ENCODE results near the gene SHROOM1.
"Not testable (repeated sequence)": the region's sequence is repeated elsewhere in the genome, so short reads cannot be mapped to it uniquely, and the experiment has no call there.

Gene SHROOM1

GRCh38 chr5:132856011-132856410 is 25.6 kb upstream of the SHROOM1 start:
- peaks cover 24% of the 10 kb centered on the region for H3K27me3 ChIP-seq
- no peaks in the 10 kb centered on the region for H3K4me1 ChIP-seq (ENCODE audit: control insufficient read depth in 1 of 2, insufficient read depth in 1 of 2, low read depth in 1 of 2, low read length in 1 of 2)
- no peak overlapping the region for H3K27ac ChIP-seq
- no peak overlapping the region for H3K4me3 ChIP-seq (ENCODE audit: low read depth in 1 of 2, low read length in 1 of 2)
- no peaks in the 10 kb centered on the region for H3K36me3 ChIP-seq
- H3K9me3 ChIP-seq: no peaks in the 10 kb centered on the region
- no peak for TF ChIP-seq CTCF (IDR thresholded peaks at IDR 0.05)

GRCh38 chr5:132854992-132855391 is 24.5 kb upstream of the SHROOM1 start:
- peaks cover 14% of the 10 kb centered on the region for H3K27me3 ChIP-seq
- not testable (repeated sequence) for H3K9me3 ChIP-seq; H3K4me1 ChIP-seq (ENCODE audit: control insufficient read depth in 1 of 2, insufficient read depth in 1 of 2, low read depth in 1 of 2, low read length in 1 of 2); H3K27ac ChIP-seq; H3K36me3 ChIP-seq; H3K4me3 ChIP-seq (ENCODE audit: low read depth in 1 of 2, low read length in 1 of 2)

GRCh38 chr5:132854301-132854700 is 23.9 kb upstream of the SHROOM1 start:
- no peak for TF ChIP-seq CTCF (IDR thresholded peaks at IDR 0.05)
- Histone ChIP-seq H3K27me3 (peaks cover 7% of the 10 kb centered on the region), H3K27ac (no peak overlapping the region), H3K4me1 (ENCODE audit: control insufficient read depth in 1 of 2, insufficient read depth in 1 of 2, low read depth in 1 of 2, low read length in 1 of 2) (no peaks in the 10 kb centered on the region), H3K4me3 (ENCODE audit: low read depth in 1 of 2, low read length in 1 of 2) (no peak overlapping the region), H3K36me3 (no peaks in the 10 kb centered on the region), H3K9me3 (no peaks in the 10 kb centered on the region)

- Histone ChIP-seq H3K9me3 (no peaks in the 10 kb centered on the region), H3K4me1 (ENCODE audit: control insufficient read depth in 1 of 2, insufficient read depth in 1 of 2, low read depth in 1 of 2, low read length in 1 of 2) (no peaks in the 10 kb centered on the region), H3K4me3 (ENCODE audit: low read depth in 1 of 2, low read length in 1 of 2) (no peak overlapping the region), H3K27me3 (peaks cover 4% of the 10 kb centered on the region), H3K27ac (no peak overlapping the region), H3K36me3 (no peaks in the 10 kb centered on the region)
- no peak for TF ChIP-seq CTCF (IDR thresholded peaks at IDR 0.05)
These were observed 23.3 kb upstream of the SHROOM1 start for GRCh38 chr5:132853790-132854189.

GRCh38 chr5:132853323-132853722 is 22.9 kb upstream of the SHROOM1 start:
- Histone ChIP-seq H3K36me3 (no peaks in the 10 kb centered on the region), H3K4me1 (ENCODE audit: control insufficient read depth in 1 of 2, insufficient read depth in 1 of 2, low read depth in 1 of 2, low read length in 1 of 2) (no peaks in the 10 kb centered on the region), H3K9me3 (no peaks in the 10 kb centered on the region), H3K27me3 (no peaks in the 10 kb centered on the region), H3K27ac (no peak overlapping the region), H3K4me3 (ENCODE audit: low read depth in 1 of 2, low read length in 1 of 2) (no peak overlapping the region)
- TF ChIP-seq CTCF (IDR thresholded peaks at IDR 0.05): no peak

- H3K9me3 ChIP-seq: no peaks in the 10 kb centered on the region
These were observed 19.6 kb upstream of the SHROOM1 start for GRCh38 chr5:132850066-132850465.

More at GRCh38 chr5:132850066-132850465, 19.6 kb upstream of the SHROOM1 start:
- Histone ChIP-seq H3K4me1 (ENCODE audit: control insufficient read depth in 1 of 2, insufficient read depth in 1 of 2, low read depth in 1 of 2, low read length in 1 of 2) (no peaks in the 10 kb centered on the region), H3K36me3 (no peaks in the 10 kb centered on the region), H3K27ac (no peak overlapping the region), H3K27me3 (no peaks in the 10 kb centered on the region), H3K4me3 (ENCODE audit: low read depth in 1 of 2, low read length in 1 of 2) (no peak overlapping the region)
- TF ChIP-seq CTCF (IDR thresholded peaks at IDR 0.05): no peak
